ENCODE results near the gene GRID2.

GRCh38 chr4:93384887-93385286 lies 1081.1 kb downstream of the GRID2 start:
- TF ChIP-seq EZH2 (IDR thresholded peaks at IDR 0.05; ENCODE audit: low read length) (no peak), CTCF (optimal IDR thresholded peaks at IDR 0.05 in 1 of 3, IDR thresholded peaks at IDR 0.05 in 1 of 3, conservative IDR thresholded peaks at IDR 0.05 in 1 of 3; ENCODE audit: extremely low read depth in 1 of 3, insufficient read depth in 2 of 3, low read length in 3 of 3) (no peak)
